ENCODE measurements around the gene OTC. TPM values are rescaled to one million over a fixed set of nuclear protein-coding genes. Genes with fewer than 3 reads are reported as not detected.

OTC gene
- polyA plus RNA-seq, 1 donor (not counting 4 experiments of a cell fraction or from before 2014, with no cell fraction given), result not detected

DNA sequence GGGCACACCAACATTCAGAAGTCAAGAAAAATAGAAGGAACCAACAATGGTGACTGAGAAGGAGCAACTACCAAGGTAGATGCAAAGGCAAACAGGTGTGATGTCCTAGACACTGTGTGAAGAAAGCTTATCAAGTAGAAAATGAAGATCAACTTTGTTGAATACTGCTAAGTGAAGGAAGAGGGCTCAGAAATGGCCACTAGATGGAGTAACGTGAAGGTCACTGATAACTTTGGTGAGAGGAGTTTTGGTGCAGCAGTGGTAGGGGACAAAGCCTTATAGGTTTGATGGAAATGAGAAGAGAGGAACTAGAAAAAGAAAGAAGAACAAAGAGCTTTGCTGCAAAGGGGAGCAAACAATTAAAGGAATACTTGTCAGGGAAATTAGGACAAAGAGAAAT is 23.5 kb downstream of the OTC start:
- TF ChIP-seq, protein P1, sequence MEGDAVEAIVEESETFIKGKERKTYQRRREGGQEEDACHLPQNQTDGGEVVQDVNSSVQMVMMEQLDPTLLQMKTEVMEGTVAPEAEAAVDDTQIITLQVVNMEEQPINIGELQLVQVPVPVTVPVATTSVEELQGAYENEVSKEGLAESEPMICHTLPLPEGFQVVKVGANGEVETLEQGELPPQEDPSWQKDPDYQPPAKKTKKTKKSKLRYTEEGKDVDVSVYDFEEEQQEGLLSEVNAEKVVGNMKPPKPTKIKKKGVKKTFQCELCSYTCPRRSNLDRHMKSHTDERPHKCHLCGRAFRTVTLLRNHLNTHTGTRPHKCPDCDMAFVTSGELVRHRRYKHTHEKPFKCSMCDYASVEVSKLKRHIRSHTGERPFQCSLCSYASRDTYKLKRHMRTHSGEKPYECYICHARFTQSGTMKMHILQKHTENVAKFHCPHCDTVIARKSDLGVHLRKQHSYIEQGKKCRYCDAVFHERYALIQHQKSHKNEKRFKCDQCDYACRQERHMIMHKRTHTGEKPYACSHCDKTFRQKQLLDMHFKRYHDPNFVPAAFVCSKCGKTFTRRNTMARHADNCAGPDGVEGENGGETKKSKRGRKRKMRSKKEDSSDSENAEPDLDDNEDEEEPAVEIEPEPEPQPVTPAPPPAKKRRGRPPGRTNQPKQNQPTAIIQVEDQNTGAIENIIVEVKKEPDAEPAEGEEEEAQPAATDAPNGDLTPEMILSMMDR (optimal IDR thresholded peaks at IDR 0.05 in 1 of 3, IDR thresholded peaks at IDR 0.05 in 1 of 3, conservative IDR thresholded peaks at IDR 0.05 in 1 of 3; ENCODE audit: extremely low read depth in 1 of 3, insufficient read depth in 2 of 3, low read length in 3 of 3), result peak; percentile 42 to 60 (median 45)
- TF ChIP-seq EZH2 (IDR thresholded peaks at IDR 0.05; ENCODE audit: low read length), result no peak
- Histone ChIP-seq H3K4me3 (ENCODE audit: control insufficient read depth in 2 of 3, extremely low read depth in 1 of 3, insufficient read depth in 2 of 3, low read depth in 1 of 3, low read length in 3 of 3) (no peak overlapping the region), H4K20me1 (ENCODE audit: control insufficient read depth, extremely low read depth, insufficient read depth, low read length) (no peaks in the 10 kb centered on the region), H3K9me1 (ENCODE audit: control insufficient read depth, extremely low read depth, insufficient read depth, low read length) (no peaks in the 10 kb centered on the region), H3K79me2 (ENCODE audit: control insufficient read depth, insufficient read depth, low read length) (no peaks in the 10 kb centered on the region), H3K4me1 (ENCODE audit: control insufficient read depth, extremely low read depth, insufficient read depth, low read length) (no peaks in the 10 kb centered on the region), H3K36me3 (ENCODE audit: control insufficient read depth in 2 of 2, extremely low read depth in 1 of 2, insufficient read depth in 2 of 2, low read length in 2 of 2) (no peaks in the 10 kb centered on the region), H3K27ac (ENCODE audit: control insufficient read depth, insufficient read depth, low read length) (no peak overlapping the region), H3K9ac (ENCODE audit: control insufficient read depth, extremely low read depth, insufficient read depth, low read length) (no peak overlapping the region), H3K4me2 (ENCODE audit: control insufficient read depth, extremely low read depth, insufficient read depth, low read depth, low read length) (no peak overlapping the region), H3K27me3 (ENCODE audit: control insufficient read depth, extremely low read depth, insufficient read depth, low read length) (no peaks in the 10 kb centered on the region), H3K9me3 (ENCODE audit: control insufficient read depth, low read depth, low read length) (no peaks in the 10 kb centered on the region), H2AFZ (ENCODE audit: control insufficient read depth, low read length) (no peak overlapping the region)
- DNase-seq (ENCODE audit: low read depth, low spot score) (no peak), FAIRE-seq (peak; percentile 9)
- dilution Hi-C loops (cut with MboI; ENCODE audit: extremely low pct_ligation_motif_present, low sequenced_read_pairs), result no loop called here

DNA sequence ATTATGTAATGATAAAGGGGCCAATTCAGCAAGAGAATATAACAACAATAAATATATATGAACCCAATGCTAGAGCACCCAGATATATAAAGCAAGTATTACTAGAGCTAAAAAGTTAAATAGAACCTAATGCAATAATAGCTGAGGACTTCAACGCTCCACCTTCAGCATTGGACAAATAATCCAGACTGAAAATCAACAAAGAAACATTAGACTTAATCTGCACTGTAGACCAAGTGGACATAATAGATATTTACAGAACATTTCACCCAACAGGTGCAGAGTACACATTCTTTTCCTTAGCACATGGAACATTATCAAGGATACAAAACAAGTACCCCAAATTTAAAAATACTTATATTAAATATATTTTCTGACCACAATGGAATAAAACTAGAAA is 24.3 kb downstream of the OTC start:
- TF ChIP-seq EZH2 (IDR thresholded peaks at IDR 0.05; ENCODE audit: low read length), result no peak
- TF ChIP-seq, protein P1 (optimal IDR thresholded peaks at IDR 0.05 in 1 of 3, IDR thresholded peaks at IDR 0.05 in 1 of 3, conservative IDR thresholded peaks at IDR 0.05 in 1 of 3; ENCODE audit: extremely low read depth in 1 of 3, insufficient read depth in 2 of 3, low read length in 3 of 3), result no peak
- dilution Hi-C loops (cut with MboI; ENCODE audit: extremely low pct_ligation_motif_present, low sequenced_read_pairs), result no loop called here
- DNase-seq (ENCODE audit: low read depth, low spot score), result no peak
- H3K9me3 ChIP-seq (ENCODE audit: control insufficient read depth, low read depth, low read length), result no peaks in the 10 kb centered on the region
- H4K20me1 ChIP-seq (ENCODE audit: control insufficient read depth, extremely low read depth, insufficient read depth, low read length), result no peaks in the 10 kb centered on the region
- no peak for FAIRE-seq
- H3K9ac ChIP-seq (ENCODE audit: control insufficient read depth, extremely low read depth, insufficient read depth, low read length), result no peak overlapping the region
- H3K79me2 ChIP-seq (ENCODE audit: control insufficient read depth, insufficient read depth, low read length), result no peaks in the 10 kb centered on the region
- no peaks in the 10 kb centered on the region for H3K9me1 ChIP-seq (ENCODE audit: control insufficient read depth, extremely low read depth, insufficient read depth, low read length)
- H3K27ac ChIP-seq (ENCODE audit: control insufficient read depth, insufficient read depth, low read length), result no peak overlapping the region
- no peaks in the 10 kb centered on the region for H3K4me1 ChIP-seq (ENCODE audit: control insufficient read depth, extremely low read depth, insufficient read depth, low read length)
- H3K4me2 ChIP-seq (ENCODE audit: control insufficient read depth, extremely low read depth, insufficient read depth, low read depth, low read length), result no peak overlapping the region
- H3K27me3 ChIP-seq (ENCODE audit: control insufficient read depth, extremely low read depth, insufficient read depth, low read length), result no peaks in the 10 kb centered on the region
- H2AFZ ChIP-seq (ENCODE audit: control insufficient read depth, low read length), result no peak overlapping the region
- H3K36me3 ChIP-seq (ENCODE audit: control insufficient read depth in 2 of 2, extremely low read depth in 1 of 2, insufficient read depth in 2 of 2, low read length in 2 of 2), result no peaks in the 10 kb centered on the region
- no peak overlapping the region for H3K4me3 ChIP-seq (ENCODE audit: control insufficient read depth in 2 of 3, extremely low read depth in 1 of 3, insufficient read depth in 2 of 3, low read depth in 1 of 3, low read length in 3 of 3)
